ENCODE measurements around the gene SH3BP4. TPM values are rescaled to one million over a fixed set of nuclear protein-coding genes. Genes with fewer than 3 reads are reported as not detected.
"Not testable (repeated sequence)": the region's sequence is repeated elsewhere in the genome, so short reads cannot be mapped to it uniquely, and the experiment has no call there.

The SH3BP4 gene
- total RNA-seq, 1 donor from 2014 or later, result 58.6 TPM

GRCh38 chr2:235054475-235054874 is 102.7 kb downstream of the SH3BP4 start:
- Mint-ChIP-seq H3K4me3 (ENCODE audit: unreplicated experiment) (no peak overlapping the region), H3K4me1 (ENCODE audit: unreplicated experiment) (peaks cover 19% of the 10 kb centered on the region), H3K9me3 (ENCODE audit: unreplicated experiment) (no peaks in the 10 kb centered on the region), H3K27me3 (ENCODE audit: unreplicated experiment) (peaks cover 8% of the 10 kb centered on the region), H3K36me3 (ENCODE audit: low read depth, unreplicated experiment) (peaks cover 28% of the 10 kb centered on the region), H3K27ac (ENCODE audit: unreplicated experiment) (peak overlapping the region; percentile 70)
- TF ChIP-seq, protein P1, sequence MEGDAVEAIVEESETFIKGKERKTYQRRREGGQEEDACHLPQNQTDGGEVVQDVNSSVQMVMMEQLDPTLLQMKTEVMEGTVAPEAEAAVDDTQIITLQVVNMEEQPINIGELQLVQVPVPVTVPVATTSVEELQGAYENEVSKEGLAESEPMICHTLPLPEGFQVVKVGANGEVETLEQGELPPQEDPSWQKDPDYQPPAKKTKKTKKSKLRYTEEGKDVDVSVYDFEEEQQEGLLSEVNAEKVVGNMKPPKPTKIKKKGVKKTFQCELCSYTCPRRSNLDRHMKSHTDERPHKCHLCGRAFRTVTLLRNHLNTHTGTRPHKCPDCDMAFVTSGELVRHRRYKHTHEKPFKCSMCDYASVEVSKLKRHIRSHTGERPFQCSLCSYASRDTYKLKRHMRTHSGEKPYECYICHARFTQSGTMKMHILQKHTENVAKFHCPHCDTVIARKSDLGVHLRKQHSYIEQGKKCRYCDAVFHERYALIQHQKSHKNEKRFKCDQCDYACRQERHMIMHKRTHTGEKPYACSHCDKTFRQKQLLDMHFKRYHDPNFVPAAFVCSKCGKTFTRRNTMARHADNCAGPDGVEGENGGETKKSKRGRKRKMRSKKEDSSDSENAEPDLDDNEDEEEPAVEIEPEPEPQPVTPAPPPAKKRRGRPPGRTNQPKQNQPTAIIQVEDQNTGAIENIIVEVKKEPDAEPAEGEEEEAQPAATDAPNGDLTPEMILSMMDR (IDR thresholded peaks at IDR 0.05; ENCODE audit: unreplicated experiment), result no peak
- no peak for DNase-seq (ENCODE audit: low spot score)

GRCh38 chr2:235054919-235055318 is 103.1 kb downstream of the SH3BP4 start:
- H3K27me3 Mint-ChIP-seq (ENCODE audit: unreplicated experiment), result peaks cover 8% of the 10 kb centered on the region
- TF ChIP-seq, protein P1 (IDR thresholded peaks at IDR 0.05; ENCODE audit: unreplicated experiment), result no peak
- H3K4me1 Mint-ChIP-seq (ENCODE audit: unreplicated experiment), result peaks cover 19% of the 10 kb centered on the region
- H3K9me3 Mint-ChIP-seq (ENCODE audit: unreplicated experiment), result no peaks in the 10 kb centered on the region
- H3K4me3 Mint-ChIP-seq (ENCODE audit: unreplicated experiment), result no peak overlapping the region
- peak overlapping the region; percentile 2 for H3K27ac Mint-ChIP-seq (ENCODE audit: unreplicated experiment)
- peaks cover 28% of the 10 kb centered on the region for H3K36me3 Mint-ChIP-seq (ENCODE audit: low read depth, unreplicated experiment)
- DNase-seq (ENCODE audit: low spot score), result no peak

DNA sequence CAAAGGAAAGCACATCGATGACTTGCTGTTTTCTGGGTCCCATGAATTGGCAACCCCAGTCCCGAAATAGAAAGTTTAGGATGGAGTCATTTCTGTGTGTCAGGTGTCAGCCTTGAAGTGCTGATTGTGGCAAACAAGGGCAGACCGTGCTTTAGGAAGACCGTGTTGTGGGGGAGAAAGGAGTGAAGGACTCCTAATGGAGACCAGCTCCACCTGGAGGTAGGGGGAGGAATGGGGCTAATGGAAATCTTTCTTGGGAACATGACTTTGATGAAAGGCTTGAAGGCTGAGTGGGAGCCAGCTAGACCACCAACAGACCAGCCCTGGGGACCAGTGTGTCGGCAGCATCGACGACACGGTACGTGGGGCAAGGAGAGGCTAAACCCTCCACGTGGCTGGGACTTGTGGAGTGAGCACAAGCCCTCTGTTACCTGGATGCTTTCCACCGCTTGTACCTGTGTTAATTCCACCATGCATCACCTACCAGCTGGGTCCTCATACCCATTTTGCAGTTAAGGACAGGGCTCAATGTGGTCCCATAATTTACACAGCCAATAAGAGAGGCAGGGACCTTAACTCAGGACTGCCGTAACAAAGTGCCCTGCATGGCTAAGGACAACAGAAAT is 104.2 kb downstream of the SH3BP4 start:
- TF ChIP-seq, protein P1 (IDR thresholded peaks at IDR 0.05; ENCODE audit: unreplicated experiment), result peak; percentile 56
- Mint-ChIP-seq H3K27me3 (ENCODE audit: unreplicated experiment) (peaks cover 8% of the 10 kb centered on the region), H3K27ac (ENCODE audit: unreplicated experiment) (no peak overlapping the region), H3K9me3 (ENCODE audit: unreplicated experiment) (no peaks in the 10 kb centered on the region), H3K4me1 (ENCODE audit: unreplicated experiment) (peaks cover 19% of the 10 kb centered on the region), H3K36me3 (ENCODE audit: low read depth, unreplicated experiment) (peaks cover 28% of the 10 kb centered on the region), H3K4me3 (ENCODE audit: unreplicated experiment) (peak overlapping the region; percentile 66)
- DNase-seq (ENCODE audit: low spot score), result peak; percentile 24

- Mint-ChIP-seq H3K4me3 (ENCODE audit: unreplicated experiment) (no peak overlapping the region), H3K36me3 (ENCODE audit: low read depth, unreplicated experiment) (peaks cover 24% of the 10 kb centered on the region), H3K27ac (ENCODE audit: unreplicated experiment) (no peak overlapping the region), H3K27me3 (ENCODE audit: unreplicated experiment) (peaks cover 8% of the 10 kb centered on the region), H3K9me3 (ENCODE audit: unreplicated experiment) (no peaks in the 10 kb centered on the region), H3K4me1 (ENCODE audit: unreplicated experiment) (peaks cover 19% of the 10 kb centered on the region)
- DNase-seq (ENCODE audit: low spot score), result no peak
- TF ChIP-seq, protein P1 (IDR thresholded peaks at IDR 0.05; ENCODE audit: unreplicated experiment), result no peak
Measured at GRCh38 chr2:235056768-235057167, 105.0 kb downstream of the SH3BP4 start.

- Mint-ChIP-seq H3K4me1 (ENCODE audit: unreplicated experiment) (peaks cover 16% of the 10 kb centered on the region), H3K36me3 (ENCODE audit: low read depth, unreplicated experiment) (peaks cover 17% of the 10 kb centered on the region)
- H3K27me3 Mint-ChIP-seq (ENCODE audit: unreplicated experiment); DNase-seq (ENCODE audit: low spot score); H3K9me3 Mint-ChIP-seq (ENCODE audit: unreplicated experiment); H3K4me3 Mint-ChIP-seq (ENCODE audit: unreplicated experiment); H3K27ac Mint-ChIP-seq (ENCODE audit: unreplicated experiment): not testable (repeated sequence)
Measured at GRCh38 chr2:235057616-235058015, 105.8 kb downstream of the SH3BP4 start.
